ENCODE results near the gene ACADVL. TPM values are rescaled to one million over a fixed set of nuclear protein-coding genes. Genes with fewer than 3 reads are reported as not detected.
A peak's percentile ranks its signal among the peaks of the same experiment; 100 is the strongest.

Gene ACADVL
- total RNA-seq, 1 donor: 143 TPM

DNA sequence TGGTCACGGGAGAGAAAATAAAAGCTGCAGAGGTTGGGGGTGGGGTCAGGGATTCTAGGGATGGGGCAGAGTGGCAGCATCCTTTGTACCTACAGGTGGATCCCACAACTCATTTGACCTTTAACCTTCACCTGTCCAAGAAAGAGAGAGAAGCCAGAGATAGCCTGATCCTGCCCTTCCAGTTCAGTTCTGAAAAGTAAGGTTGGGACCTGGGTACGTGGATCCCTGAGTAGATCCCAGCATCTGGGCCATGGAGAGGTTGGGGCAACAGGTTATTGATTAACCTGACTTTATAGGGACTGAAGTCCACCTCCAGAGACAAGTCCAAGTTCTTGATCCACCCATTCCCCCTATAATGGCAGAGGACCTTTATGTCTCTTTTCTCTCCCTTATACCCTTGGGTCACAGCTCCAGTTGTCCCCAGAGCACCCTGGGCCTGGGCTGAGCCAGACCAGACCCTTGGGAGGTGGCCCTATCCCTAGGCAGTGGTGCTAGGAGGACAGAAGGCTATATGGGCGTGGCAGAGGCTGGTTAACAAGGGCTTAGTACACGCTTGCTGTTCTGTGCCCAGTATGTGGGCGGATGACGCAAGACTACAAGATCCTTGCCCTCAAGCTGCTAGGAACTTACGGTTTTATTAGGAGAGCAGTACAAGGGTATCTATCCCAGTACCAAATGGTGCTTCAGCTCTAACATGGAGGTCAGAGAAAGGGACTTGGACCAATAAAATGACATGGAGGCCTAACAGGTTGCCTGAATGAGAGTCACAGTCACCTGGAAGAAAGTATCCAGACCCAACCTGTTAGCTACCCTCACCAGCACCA is 39.2 kb downstream of the ACADVL start:
- Histone ChIP-seq H3K9me3 (ENCODE audit: low read depth, low read length) (no peaks in the 10 kb centered on the region), H3K4me1 (ENCODE audit: insufficient read depth, low read length) (peaks cover 38% of the 10 kb centered on the region), H3K27me3 (ENCODE audit: insufficient read depth, low read length) (peaks cover 24% of the 10 kb centered on the region), H3K4me3 (ENCODE audit: low read length) (no peak overlapping the region)

DNA sequence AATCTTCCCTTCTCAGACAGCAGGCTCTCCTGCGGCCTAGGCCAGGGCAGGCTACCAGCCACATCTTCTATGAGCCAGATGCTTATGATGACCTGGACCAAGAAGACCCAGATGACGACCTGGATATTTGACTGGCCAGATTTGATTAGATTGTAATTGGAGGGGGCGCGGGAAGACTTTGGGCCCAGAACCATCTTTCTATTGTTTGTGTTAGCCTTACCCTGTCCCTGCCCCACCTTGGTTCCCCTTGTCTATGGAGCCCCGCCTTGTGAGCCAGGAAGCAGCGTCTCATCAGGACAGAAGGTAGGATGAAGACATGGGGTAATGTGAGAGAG is 39.8 kb downstream of the ACADVL start:
- H3K27me3 ChIP-seq (ENCODE audit: insufficient read depth, low read length): peaks cover 27% of the 10 kb centered on the region

DNA sequence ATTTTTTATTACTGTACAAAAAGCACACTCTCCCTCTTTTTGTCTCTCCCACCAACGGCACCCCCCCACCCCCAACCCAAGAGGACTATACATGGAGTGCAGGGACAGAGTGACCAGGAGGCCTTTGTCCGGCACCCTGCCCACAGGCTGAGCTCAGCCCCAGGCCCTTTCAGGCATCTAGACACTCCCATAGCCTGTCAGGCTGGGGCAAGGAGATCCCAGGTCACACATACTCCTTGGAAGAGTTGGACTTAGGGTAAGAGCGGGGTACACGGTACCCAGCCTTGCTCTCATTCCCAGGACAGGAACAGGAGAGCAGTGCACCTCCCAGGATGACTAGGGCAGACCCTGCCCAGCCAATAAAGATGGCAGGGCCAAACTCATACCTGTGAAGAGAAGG is 40.4 kb downstream of the ACADVL start:
- peaks cover 38% of the 10 kb centered on the region for H3K4me1 ChIP-seq (ENCODE audit: insufficient read depth, low read length)

More for the DNA sequence above, 39.8 kb downstream of the ACADVL start:
- peaks cover 38% of the 10 kb centered on the region for H3K4me1 ChIP-seq (ENCODE audit: insufficient read depth, low read length)
- H3K9me3 ChIP-seq (ENCODE audit: low read depth, low read length): no peaks in the 10 kb centered on the region
- H3K4me3 ChIP-seq (ENCODE audit: low read length): no peak overlapping the region

DNA sequence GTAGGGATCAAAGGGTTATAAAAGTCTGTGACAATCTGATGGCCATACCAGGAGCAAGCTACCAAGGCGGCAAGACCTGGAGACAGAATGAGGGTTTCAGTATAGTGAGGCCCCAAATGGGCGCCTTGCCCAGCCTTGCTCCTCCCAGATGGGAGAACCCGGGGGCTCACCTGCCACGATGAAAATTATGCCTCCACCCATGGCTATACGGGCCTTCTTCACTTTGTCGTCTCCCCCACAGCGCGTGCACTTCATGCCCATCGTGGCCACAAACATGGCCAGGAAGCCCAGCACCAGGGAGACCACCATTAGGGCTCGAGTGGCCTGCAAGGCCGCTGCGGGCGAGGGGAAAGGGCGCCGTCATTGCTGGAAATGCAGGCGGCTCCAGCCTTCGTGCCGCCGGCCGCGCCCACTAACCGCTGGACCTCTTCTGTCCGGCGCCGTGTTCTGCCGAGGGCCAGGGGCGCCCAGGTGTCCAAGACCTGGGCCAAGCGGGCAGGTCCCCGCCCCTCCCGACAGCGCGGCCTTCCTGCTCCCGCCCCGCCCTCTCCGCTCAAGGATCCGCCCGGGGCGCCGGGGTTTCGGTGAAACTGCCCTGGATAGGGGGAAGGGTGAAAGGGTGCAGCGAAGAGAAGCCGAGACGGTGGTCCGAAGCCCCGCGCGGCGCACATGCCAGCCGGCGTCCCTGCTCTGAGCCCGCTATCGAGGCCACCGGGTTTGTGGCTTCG is 41.1 kb downstream of the ACADVL start:
- Histone ChIP-seq H3K9me3 (ENCODE audit: low read depth, low read length) (no peaks in the 10 kb centered on the region), H3K4me3 (ENCODE audit: low read length) (peak overlapping the region; percentile 30), H3K4me1 (ENCODE audit: insufficient read depth, low read length) (peaks cover 38% of the 10 kb centered on the region), H3K27me3 (ENCODE audit: insufficient read depth, low read length) (peaks cover 28% of the 10 kb centered on the region)

More for the DNA sequence above, 40.4 kb downstream of the ACADVL start:
- no peak overlapping the region for H3K4me3 ChIP-seq (ENCODE audit: low read length)
- H3K9me3 ChIP-seq (ENCODE audit: low read depth, low read length): no peaks in the 10 kb centered on the region
- H3K27me3 ChIP-seq (ENCODE audit: insufficient read depth, low read length): peaks cover 28% of the 10 kb centered on the region

DNA sequence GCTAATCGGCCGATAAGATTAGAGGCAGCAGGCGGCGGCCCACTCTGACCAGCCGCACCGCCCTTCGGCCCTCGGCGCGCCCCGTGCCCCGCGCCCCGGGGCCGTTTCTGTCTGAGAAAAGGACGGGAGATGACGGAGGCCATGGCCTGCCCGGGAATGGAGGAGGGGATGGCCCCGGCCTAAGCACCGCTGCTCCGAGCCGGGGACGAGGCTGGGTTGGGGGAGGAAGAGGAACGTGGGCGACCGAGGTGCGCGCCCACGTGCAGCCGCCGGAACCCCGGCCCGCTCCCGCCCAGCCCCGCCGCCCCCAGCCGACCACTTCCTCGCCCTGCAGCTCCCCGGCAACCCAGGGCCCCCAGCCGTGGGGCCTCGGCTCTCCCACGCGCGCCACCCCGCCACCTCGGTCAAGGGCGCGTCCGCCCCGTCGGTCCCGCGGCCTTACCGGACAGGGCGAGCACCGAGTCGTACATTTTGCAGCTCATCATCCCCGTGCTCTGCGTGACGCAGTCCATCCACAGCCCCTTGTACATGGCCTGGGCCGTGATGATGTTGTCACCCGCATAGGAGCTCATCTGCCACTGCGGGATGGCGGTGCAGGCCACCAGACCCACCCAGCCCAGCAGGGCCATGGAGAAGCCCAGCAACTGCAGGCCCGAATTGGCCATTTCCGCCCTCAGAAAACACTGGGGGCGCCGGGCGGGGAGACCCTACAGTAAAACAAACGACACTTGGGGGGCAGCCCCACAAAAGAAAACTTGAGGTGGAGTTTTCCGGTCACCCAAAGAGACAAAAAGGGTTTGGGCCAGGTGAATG is 41.8 kb downstream of the ACADVL start:
- Histone ChIP-seq H3K27me3 (ENCODE audit: insufficient read depth, low read length) (peaks cover 28% of the 10 kb centered on the region), H3K4me1 (ENCODE audit: insufficient read depth, low read length) (peaks cover 38% of the 10 kb centered on the region), H3K4me3 (ENCODE audit: low read length) (peak overlapping the region; percentile 30), H3K9me3 (ENCODE audit: low read depth, low read length) (no peaks in the 10 kb centered on the region)

DNA sequence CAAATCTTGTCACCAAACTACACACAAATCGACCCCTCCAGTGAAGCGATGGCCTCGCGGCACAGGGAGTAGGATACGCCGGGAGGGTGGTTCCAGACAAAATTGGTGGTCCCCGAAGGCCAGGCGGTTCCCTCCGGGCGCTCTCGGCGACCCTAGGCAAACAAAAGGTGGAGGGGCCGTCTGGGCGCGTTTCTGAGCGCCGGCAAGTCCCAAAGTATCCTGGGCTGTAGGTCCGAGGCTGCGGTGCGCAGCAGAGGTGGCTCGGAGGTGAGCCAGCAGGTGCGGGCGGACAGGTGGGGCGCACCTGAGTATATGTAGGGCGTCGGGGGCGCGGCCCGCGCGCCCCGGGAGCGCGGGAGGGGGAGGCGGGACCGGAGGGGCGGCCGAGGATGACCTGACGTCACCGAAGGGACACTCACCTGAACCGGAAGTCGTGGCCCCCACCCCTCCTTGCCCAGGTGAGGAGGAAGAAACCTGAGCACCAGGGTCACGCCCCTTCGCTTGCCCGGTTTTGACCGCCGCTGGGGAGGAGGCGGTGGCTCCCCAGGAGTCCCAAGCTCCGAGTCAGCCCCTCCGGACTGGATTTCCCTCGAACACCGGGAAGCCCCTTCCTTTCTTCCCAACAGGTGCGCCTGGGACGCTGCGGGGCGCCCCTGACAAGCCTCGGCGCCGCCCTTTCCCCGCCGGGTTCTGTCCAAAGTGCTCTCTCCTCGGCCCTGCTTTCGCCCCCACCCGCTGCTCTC is 42.6 kb downstream of the ACADVL start, which contains the start of gene CLDN7:
Gene CLDN7 (minus strand): TSS at position 287 of the 743 bp plus-strand sequence. CDS start 435 bp downstream, outside the sequence.
- peaks cover 38% of the 10 kb centered on the region for H3K4me1 ChIP-seq (ENCODE audit: insufficient read depth, low read length)
- no peaks in the 10 kb centered on the region for H3K9me3 ChIP-seq (ENCODE audit: low read depth, low read length)
- peaks cover 28% of the 10 kb centered on the region for H3K27me3 ChIP-seq (ENCODE audit: insufficient read depth, low read length)
- peak within 1 kb of the TSS; percentile 30 for H3K4me3 ChIP-seq (ENCODE audit: low read length)

DNA sequence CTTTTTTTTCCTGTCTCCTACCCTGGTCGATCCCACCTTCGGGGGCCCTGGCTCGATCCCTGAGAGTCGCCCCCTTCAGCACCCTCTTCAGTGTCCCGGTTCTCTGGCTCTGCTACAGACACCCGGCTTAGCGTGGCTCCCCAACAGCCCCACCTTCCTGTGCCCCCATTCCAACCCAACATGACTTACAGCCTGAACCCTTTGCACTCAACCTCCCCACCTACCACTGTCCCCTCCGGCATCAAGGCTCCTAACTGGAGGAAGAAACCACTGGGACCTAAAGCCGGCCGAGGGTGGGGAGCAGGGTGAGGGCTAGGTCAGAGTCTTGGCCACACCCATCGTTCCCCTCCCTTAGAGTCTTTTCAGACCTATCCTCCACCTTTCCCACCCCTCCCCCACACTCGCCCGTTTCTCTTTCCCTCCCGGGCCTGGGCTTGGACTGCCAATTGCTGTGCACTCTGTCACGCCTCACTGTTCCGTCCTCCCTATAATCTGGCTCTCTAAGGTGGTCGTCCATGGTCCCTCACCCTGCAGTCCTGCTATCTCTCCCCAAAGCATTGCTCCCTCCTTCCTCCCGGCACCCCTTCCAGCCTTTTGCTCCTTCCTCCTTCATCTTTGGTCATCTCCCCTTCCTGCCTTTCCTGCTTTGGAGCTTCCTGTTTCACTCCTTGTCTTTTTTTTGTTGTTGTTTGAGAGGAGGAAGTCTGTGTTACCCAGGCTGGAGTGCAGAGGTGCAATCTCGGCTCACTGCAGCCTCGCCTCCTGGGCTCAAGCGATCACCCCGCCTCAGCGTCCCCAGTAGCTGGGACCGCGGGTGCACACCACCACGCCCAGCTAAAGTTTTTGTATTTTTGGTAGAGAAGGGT is 43.4 kb downstream of the ACADVL start:
- Histone ChIP-seq H3K9me3 (ENCODE audit: low read depth, low read length) (no peaks in the 10 kb centered on the region), H3K27me3 (ENCODE audit: insufficient read depth, low read length) (peaks cover 28% of the 10 kb centered on the region), H3K4me3 (ENCODE audit: low read length) (peak overlapping the region; percentile 15), H3K4me1 (ENCODE audit: insufficient read depth, low read length) (peaks cover 38% of the 10 kb centered on the region)

DNA sequence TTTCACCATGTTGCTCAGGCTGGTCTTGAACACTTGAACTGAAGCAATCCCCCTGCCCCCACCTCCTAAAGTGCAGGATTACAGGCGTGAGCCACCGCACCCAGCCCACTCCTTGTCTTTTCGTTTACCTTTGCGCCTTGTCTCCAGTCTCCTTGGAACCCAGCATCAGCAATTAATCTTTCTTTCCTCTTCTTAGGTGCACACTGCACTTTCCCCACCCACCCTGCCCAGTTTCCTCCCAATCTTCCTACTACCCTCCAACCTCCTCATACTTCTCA is 44.0 kb downstream of the ACADVL start:
- no peaks in the 10 kb centered on the region for H3K9me3 ChIP-seq (ENCODE audit: low read depth, low read length)
- H3K4me1 ChIP-seq (ENCODE audit: insufficient read depth, low read length): peaks cover 38% of the 10 kb centered on the region
- no peak overlapping the region for H3K4me3 ChIP-seq (ENCODE audit: low read length)
- peaks cover 28% of the 10 kb centered on the region for H3K27me3 ChIP-seq (ENCODE audit: insufficient read depth, low read length)

DNA sequence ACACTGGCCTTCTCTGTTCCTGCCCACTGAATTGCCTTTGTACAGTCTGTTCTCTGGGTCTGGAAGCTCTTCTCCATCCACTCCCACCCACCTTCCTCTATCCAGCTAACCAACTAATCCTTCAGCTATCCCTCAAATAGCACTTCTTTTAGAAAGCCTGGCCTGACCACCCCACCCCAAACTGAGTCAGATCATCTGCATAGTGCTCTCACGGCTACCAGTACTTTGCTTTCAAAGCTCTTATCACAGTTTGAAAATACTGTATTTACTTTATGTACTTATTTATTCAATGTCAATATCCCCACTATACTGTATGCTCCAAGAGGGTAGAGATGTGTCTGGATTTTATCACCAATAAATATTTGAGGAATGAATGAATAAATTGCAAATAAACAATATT is 47.0 kb downstream of the ACADVL start:
- H3K4me3 ChIP-seq (ENCODE audit: low read length): no peak overlapping the region
- H3K4me1 ChIP-seq (ENCODE audit: insufficient read depth, low read length): peaks cover 20% of the 10 kb centered on the region
- H3K9me3 ChIP-seq (ENCODE audit: low read depth, low read length): no peaks in the 10 kb centered on the region
- peaks cover 21% of the 10 kb centered on the region for H3K27me3 ChIP-seq (ENCODE audit: insufficient read depth, low read length)

Other genes starting within 250 kb of the ACADVL start
- 4.4 TPM for gene ALOX12, start 223.9 kb upstream of the ACADVL start, total RNA-seq
- 76.8 TPM for gene RNASEK, start 207.3 kb upstream of the ACADVL start, total RNA-seq
- not detected for gene BCL6B, start 196.9 kb upstream of the ACADVL start, total RNA-seq
- 0.42 TPM for gene SLC16A13, start 183.9 kb upstream of the ACADVL start, total RNA-seq
- gene SLC16A11, start 175.8 kb upstream of the ACADVL start, total RNA-seq: 0.63 TPM
- 8.6 TPM for gene CLEC10A, start 139.7 kb upstream of the ACADVL start, total RNA-seq
- 12.9 TPM for gene ASGR2, start 105.1 kb upstream of the ACADVL start, total RNA-seq
- 4.6 TPM for gene ASGR1, start 40.6 kb upstream of the ACADVL start, total RNA-seq
- gene DLG4, start 102 bp upstream of the ACADVL start, total RNA-seq: 9.0 TPM
- 23.1 TPM for gene DVL2, start 14.6 kb downstream of the ACADVL start, total RNA-seq
- gene PHF23, start 19.5 kb downstream of the ACADVL start, total RNA-seq: 6.5 TPM
- gene GABARAP, start 22.5 kb downstream of the ACADVL start, total RNA-seq: 396 TPM
- gene CTDNEP1, start 31.8 kb downstream of the ACADVL start, total RNA-seq: 38.8 TPM
- gene ELP5, start 32.3 kb downstream of the ACADVL start, total RNA-seq: 14.4 TPM
- 0.10 TPM for gene CLDN7, start 42.5 kb downstream of the ACADVL start, total RNA-seq
- not detected for gene SLC2A4, start 61.8 kb downstream of the ACADVL start, total RNA-seq
- gene YBX2, start 74.7 kb downstream of the ACADVL start, total RNA-seq: not detected
- gene EIF5A, start 87.7 kb downstream of the ACADVL start, total RNA-seq: 340 TPM
- 65.9 TPM for gene GPS2, start 95.4 kb downstream of the ACADVL start, total RNA-seq
- 4.8 TPM for gene NEURL4, start 109.4 kb downstream of the ACADVL start, total RNA-seq
- gene ACAP1, start 116.6 kb downstream of the ACADVL start, total RNA-seq: 107 TPM
- gene KCTD11, start 132.2 kb downstream of the ACADVL start, total RNA-seq: 0.73 TPM
- not detected for gene TMEM95, start 135.2 kb downstream of the ACADVL start, total RNA-seq
- 5.5 TPM for gene TNK1, start 161.2 kb downstream of the ACADVL start, total RNA-seq
- 21.6 TPM for gene PLSCR3, start 174.6 kb downstream of the ACADVL start, total RNA-seq
- gene TMEM256, start 184.2 kb downstream of the ACADVL start, total RNA-seq: 41.1 TPM
- 0.73 TPM for gene NLGN2, start 187.9 kb downstream of the ACADVL start, total RNA-seq
- gene SPEM1, start 200.4 kb downstream of the ACADVL start, total RNA-seq: not detected
- gene SPEM2, start 205.7 kb downstream of the ACADVL start, total RNA-seq: not detected
- gene SPEM3, start 208.9 kb downstream of the ACADVL start, total RNA-seq: under 0.01 TPM
- gene TMEM102, start 215.5 kb downstream of the ACADVL start, total RNA-seq: 4.6 TPM
- 0.21 TPM for gene FGF11, start 219.6 kb downstream of the ACADVL start, total RNA-seq
- gene CHRNB1, start 225.1 kb downstream of the ACADVL start, total RNA-seq: 3.3 TPM

Data from mononuclear cell (primary cell).